Lower leg skin (tissue), 3 donors: ENCODE data around the gene MT1G.

Experiments
- CTCF ChIP-seq, 3 donors: fragments of 450-650 bp; IDR thresholded peaks; one replicate each; pipeline ENCODE4 v1.5.1; 2016; ENCODE audit warnings: antibody characterized with exemption in 3 of 3, mild to moderate bottlenecking in 3 of 3, moderate library complexity in 2 of 3
- POLR2A ChIP-seq, 2 donors: fragments of 450-650 bp; IDR thresholded peaks; one replicate each; pipeline ENCODE4 v1.6.1; 2016 to 2017; ENCODE audit warnings: antibody characterized with exemption in 2 of 2, mild to moderate bottlenecking in 1 of 2, moderate library complexity in 1 of 2

GRCh38 chr16:56631832-56632155 lies 36.1 kb downstream of the MT1G start:
- TF ChIP-seq POLR2A (IDR thresholded peaks at IDR 0.05) (no peak), CTCF (IDR thresholded peaks at IDR 0.05) (no peak)
